GM18508 (cell line): Measurements from ENCODE around the gene TBX20.
"Not testable (repeated sequence)": the region's sequence is repeated elsewhere in the genome, so short reads cannot be mapped to it uniquely, and the experiment has no call there.

Source experiments
- ATAC-seq: cut with Tn5 transposase; IDR thresholded peaks from one replicate; pipeline ENCODE4 v1.9.1; 2021; ENCODE audit warnings: moderate number of reproducible peaks; ENCODE audit not compliant: insufficient read depth, unreplicated experiment

TBX20 gene

GRCh38 chr7:35180665-35181064, 73.2 kb downstream of the TBX20 start:
- ATAC-seq: not testable (repeated sequence)

- not testable (repeated sequence) for ATAC-seq
Measured at GRCh38 chr7:35173176-35173575, 80.7 kb downstream of the TBX20 start.

GRCh38 chr7:35172131-35172530, 81.8 kb downstream of the TBX20 start:
- ATAC-seq: not testable (repeated sequence)

GRCh38 chr7:35167658-35168057, 86.2 kb downstream of the TBX20 start:
- ATAC-seq: not testable (repeated sequence)

- not testable (repeated sequence) for ATAC-seq
Measured at GRCh38 chr7:35167158-35167557, 86.7 kb downstream of the TBX20 start.

- not testable (repeated sequence) for ATAC-seq
Measured at GRCh38 chr7:35161059-35161740, 92.7 kb downstream of the TBX20 start.
